ENCODE measurements around the gene CHMP2A. TPM values are rescaled to one million over a fixed set of nuclear protein-coding genes. Genes with fewer than 3 reads are reported as not detected.

Gene CHMP2A
- 10 to 100 TPM; 77.7 to 81.9 TPM for total RNA-seq

GRCh38 chr19:58554494-58555368, at the start of gene CHMP2A:
CHMP2A (minus strand) TSS chr19:58555105; CDS start chr19:58554212, 893 bp downstream.
- ChIA-PET POLR2A (interaction anchor here (0.9 to 3.8 kb wide), 5 partner anchors 8 to 276 kb away, joined by 3 to 40 read pairs (median 7); partner anchors contain the start of genes TRIM28, ZBTB45 and ZNF8), CTCF (interaction anchor here (0.9 to 3.5 kb wide), 6 partner anchors 8 to 41 kb away, joined by 3 to 31 read pairs (median 4); partner anchors contain the start of genes TRIM28 and ZBTB45)

- POLR2A ChIA-PET: no interaction called here
- CTCF ChIA-PET: no interaction called here
These were observed 31.3 kb upstream of the CHMP2A start for GRCh38 chr19:58586133-58586765.

GRCh38 chr19:58585442-58586132, 30.7 kb upstream of the CHMP2A start:
- ChIA-PET CTCF (interaction anchor here (2.9 kb wide), 1 partner anchor 66 kb away, joined by 9 read pairs; the partner anchor contains the start of gene ZBTB45), POLR2A (no interaction called here)

GRCh38 chr19:58584498-58585441, 29.9 kb upstream of the CHMP2A start:
- CTCF ChIA-PET: interaction anchor here (2.9 kb wide), 1 partner anchor 65 kb away, joined by 9 read pairs; the partner anchor contains the start of gene ZBTB45
- POLR2A ChIA-PET: no interaction called here

- POLR2A ChIA-PET: no interaction called here
- CTCF ChIA-PET: interaction anchor here (2.9 kb wide), 1 partner anchor 63 kb away, joined by 9 read pairs; the partner anchor contains the start of gene ZBTB45
These were observed 28.1 kb upstream of the CHMP2A start for GRCh38 chr19:58582985-58583384.

- CTCF ChIA-PET: interaction anchor here (0.7 to 2.1 kb wide), 8 partner anchors 10 to 91 kb away, joined by 3 to 23 read pairs (median 4); partner anchors contain the start of genes CHMP2A, SLC27A5 and ZBTB45
- POLR2A ChIA-PET: interaction anchor here (1.1 kb wide), 1 partner anchor 36 kb away, joined by 3 read pairs; no protein-coding TSS in a partner anchor
These were observed 26.6 kb upstream of the CHMP2A start for GRCh38 chr19:58581227-58582141.

GRCh38 chr19:58579473-58580142, 24.7 kb upstream of the CHMP2A start:
- ChIA-PET CTCF (interaction anchor here (0.6 to 1.4 kb wide), 3 partner anchors 60 to 65 kb away, joined by 3 to 9 read pairs (median 4); partner anchors contain the start of gene ZBTB45), POLR2A (interaction anchor here (0.6 kb wide), 1 partner anchor 58 kb away, joined by 3 read pairs; no protein-coding TSS in a partner anchor)

- ChIA-PET POLR2A (interaction anchor here (0.5 kb wide), 1 partner anchor 216 kb away, joined by 4 read pairs; the partner anchor contains the start of gene ZNF497), CTCF (interaction anchor here (1.2 to 1.5 kb wide), 2 partner anchors 59 to 103 kb away, joined by 3 to 4 read pairs; partner anchors contain the start of gene ZBTB45)
These were observed 23.4 kb upstream of the CHMP2A start for GRCh38 chr19:58578012-58578925.

GRCh38 chr19:58577581-58577980, 22.7 kb upstream of the CHMP2A start:
- POLR2A ChIA-PET: interaction anchor here (0.9 kb wide), 1 partner anchor 56 kb away, joined by 3 read pairs; no protein-coding TSS in a partner anchor
- CTCF ChIA-PET: interaction anchor here (1.5 kb wide), 1 partner anchor 58 kb away, joined by 4 read pairs; the partner anchor contains the start of gene ZBTB45

GRCh38 chr19:58575183-58576041, 20.5 kb upstream of the CHMP2A start:
- ChIA-PET CTCF (interaction anchor here (0.5 to 2.4 kb wide), 5 partner anchors 13 to 71 kb away, joined by 3 to 11 read pairs (median 4); partner anchors contain the start of gene ZBTB45), POLR2A (interaction anchor here (0.6 to 1.3 kb wide), 12 partner anchors 14 to 249 kb away, joined by 3 to 8 read pairs (median 4); partner anchors contain the start of genes TRIM28, ZBTB45, ZNF446 and ZSCAN22)

GRCh38 chr19:58573658-58574164, 18.8 kb upstream of the CHMP2A start:
- ChIA-PET CTCF (interaction anchor here (0.8 kb wide), 1 partner anchor 14 kb away, joined by 3 read pairs; no protein-coding TSS in a partner anchor), POLR2A (interaction anchor here (1.2 kb wide), 1 partner anchor 30 kb away, joined by 4 read pairs; the partner anchor contains the start of gene TRIM28)

- CTCF ChIA-PET: interaction anchor here (1.7 kb wide), 1 partner anchor 13 kb away, joined by 5 read pairs; no protein-coding TSS in a partner anchor
- POLR2A ChIA-PET: interaction anchor here (0.5 to 2.8 kb wide), 3 partner anchors 11 to 306 kb away, joined by 3 to 13 read pairs (median 3); no protein-coding TSS in a partner anchor
These were observed 18.1 kb upstream of the CHMP2A start, which contains the start of gene MZF1 for GRCh38 chr19:58572818-58573657. MZF1 (minus strand) TSS chr19:58573335; CDS start chr19:58571389, 1,946 bp downstream.

All from activated CD8-positive, alpha-beta memory T cell treated with anti-CD3 and anti-CD28 coated beads for 36 hours (primary cell).